ENCODE measurements around the gene TRAF2. TPM values are rescaled to one million over a fixed set of nuclear protein-coding genes. Genes with fewer than 3 reads are reported as not detected.

Gene TRAF2
- total and polyA plus RNA-seq, 2 of the 13 experiments (the other 11 are each of a cell fraction or from before 2014, with no cell fraction given), result 12.4 to 13.6 TPM

DNA sequence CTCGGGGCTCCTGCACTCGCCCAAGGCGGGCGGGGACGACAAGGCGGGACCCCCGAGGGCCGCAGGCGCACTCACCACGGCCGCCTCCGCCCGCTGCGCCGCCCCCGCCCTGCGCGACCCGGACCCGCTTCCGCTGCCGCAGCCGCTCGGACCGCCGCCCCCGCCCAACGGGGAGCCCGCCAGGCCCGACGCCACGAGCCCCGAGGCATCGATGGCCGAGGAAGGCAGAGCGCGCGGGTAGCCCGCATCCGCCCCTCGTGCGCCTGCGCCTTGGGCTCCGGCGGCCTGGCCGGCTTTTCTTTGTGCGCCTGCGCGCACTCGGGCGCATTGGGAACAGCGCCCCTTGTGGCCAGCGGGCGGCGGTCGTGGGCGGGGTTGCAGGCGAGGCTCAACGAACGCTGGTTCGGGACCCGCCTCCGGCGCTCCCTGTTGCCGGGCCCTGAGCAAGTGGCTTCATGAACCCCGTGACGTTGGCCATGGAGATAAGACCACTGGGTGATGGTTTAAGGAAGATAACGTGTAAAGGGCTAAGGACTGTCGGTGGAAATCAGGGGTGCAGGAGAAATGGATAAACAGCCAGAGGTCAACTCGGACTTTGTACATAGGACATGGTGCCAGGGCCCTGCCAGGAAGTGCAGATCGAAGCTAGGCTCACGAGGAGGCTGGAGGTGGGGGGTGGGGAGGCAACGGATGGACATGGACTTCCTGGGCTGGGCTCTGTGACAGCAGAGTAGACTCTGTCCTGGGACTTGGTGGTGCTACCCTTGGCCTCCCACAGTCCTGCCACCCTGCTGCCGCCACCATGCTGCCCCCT lies 58.4 kb downstream of the TRAF2 start, which contains the start of the genes C8G and FBXW5 (continued):
- TF ChIP-seq, protein P1, sequence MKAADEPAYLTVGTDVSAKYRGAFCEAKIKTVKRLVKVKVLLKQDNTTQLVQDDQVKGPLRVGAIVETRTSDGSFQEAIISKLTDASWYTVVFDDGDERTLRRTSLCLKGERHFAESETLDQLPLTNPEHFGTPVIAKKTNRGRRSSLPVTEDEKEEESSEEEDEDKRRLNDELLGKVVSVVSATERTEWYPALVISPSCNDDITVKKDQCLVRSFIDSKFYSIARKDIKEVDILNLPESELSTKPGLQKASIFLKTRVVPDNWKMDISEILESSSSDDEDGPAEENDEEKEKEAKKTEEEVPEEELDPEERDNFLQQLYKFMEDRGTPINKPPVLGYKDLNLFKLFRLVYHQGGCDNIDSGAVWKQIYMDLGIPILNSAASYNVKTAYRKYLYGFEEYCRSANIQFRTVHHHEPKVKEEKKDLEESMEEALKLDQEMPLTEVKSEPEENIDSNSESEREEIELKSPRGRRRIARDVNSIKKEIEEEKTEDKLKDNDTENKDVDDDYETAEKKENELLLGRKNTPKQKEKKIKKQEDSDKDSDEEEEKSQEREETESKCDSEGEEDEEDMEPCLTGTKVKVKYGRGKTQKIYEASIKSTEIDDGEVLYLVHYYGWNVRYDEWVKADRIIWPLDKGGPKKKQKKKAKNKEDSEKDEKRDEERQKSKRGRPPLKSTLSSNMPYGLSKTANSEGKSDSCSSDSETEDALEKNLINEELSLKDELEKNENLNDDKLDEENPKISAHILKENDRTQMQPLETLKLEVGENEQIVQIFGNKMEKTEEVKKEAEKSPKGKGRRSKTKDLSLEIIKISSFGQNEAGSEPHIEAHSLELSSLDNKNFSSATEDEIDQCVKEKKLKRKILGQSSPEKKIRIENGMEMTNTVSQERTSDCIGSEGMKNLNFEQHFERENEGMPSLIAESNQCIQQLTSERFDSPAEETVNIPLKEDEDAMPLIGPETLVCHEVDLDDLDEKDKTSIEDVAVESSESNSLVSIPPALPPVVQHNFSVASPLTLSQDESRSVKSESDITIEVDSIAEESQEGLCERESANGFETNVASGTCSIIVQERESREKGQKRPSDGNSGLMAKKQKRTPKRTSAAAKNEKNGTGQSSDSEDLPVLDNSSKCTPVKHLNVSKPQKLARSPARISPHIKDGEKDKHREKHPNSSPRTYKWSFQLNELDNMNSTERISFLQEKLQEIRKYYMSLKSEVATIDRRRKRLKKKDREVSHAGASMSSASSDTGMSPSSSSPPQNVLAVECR (CRISPR knock-in tag; IDR thresholded peaks at IDR 0.05; ENCODE audit: borderline replicate concordance), result no peak; the same call in none of the 2 replicates
- TF ChIP-seq MAFF (IDR thresholded peaks at IDR 0.05; ENCODE audit: low read depth, low read length) (no peak), TCF7L2 (IDR thresholded peaks at IDR 0.05; ENCODE audit: low read depth, low read length) (no peak), ZNF256 (CRISPR knock-in tag; conservative IDR thresholded peaks at IDR 0.05) (no peak), ZMYM3 (CRISPR knock-in tag; IDR thresholded peaks at IDR 0.05) (peak; percentile 43; the same call in 1 of the 2 replicates), NAIF1 (CRISPR knock-in tag; IDR thresholded peaks at IDR 0.05; ENCODE audit: borderline replicate concordance) (no peak), STAG1 (CRISPR knock-in tag; IDR thresholded peaks at IDR 0.05) (no peak; the same call in 1 of the 2 replicates), FLYWCH1 (CRISPR knock-in tag; IDR thresholded peaks at IDR 0.05) (no peak), NBN (conservative IDR thresholded peaks at IDR 0.05) (no peak), HMG20A (CRISPR knock-in tag; IDR thresholded peaks at IDR 0.05; ENCODE audit: borderline replicate concordance) (no peak), MXD4 (CRISPR knock-in tag; IDR thresholded peaks at IDR 0.05) (0 out of 2 replicates have a peak, but pooled peaks have one; percentile 47), PCBP1 (IDR thresholded peaks at IDR 0.05; ENCODE audit: borderline replicate concordance, low read depth, low read length) (no peak), ZFYVE20 (CRISPR knock-in tag; IDR thresholded peaks at IDR 0.05; ENCODE audit: borderline replicate concordance, low read depth) (no peak), POGZ (CRISPR knock-in tag; IDR thresholded peaks at IDR 0.05) (peak; percentile 65), ZFX (CRISPR knock-in tag; IDR thresholded peaks at IDR 0.05; ENCODE audit: low read depth) (peak; percentile 43; the same call in 1 of the 2 replicates), SP5 (CRISPR knock-in tag; IDR thresholded peaks at IDR 0.05; ENCODE audit: borderline replicate concordance, low read depth) (peak; percentile 83; the same call in 1 of the 2 replicates)
- TF ChIP-seq, protein P2, sequence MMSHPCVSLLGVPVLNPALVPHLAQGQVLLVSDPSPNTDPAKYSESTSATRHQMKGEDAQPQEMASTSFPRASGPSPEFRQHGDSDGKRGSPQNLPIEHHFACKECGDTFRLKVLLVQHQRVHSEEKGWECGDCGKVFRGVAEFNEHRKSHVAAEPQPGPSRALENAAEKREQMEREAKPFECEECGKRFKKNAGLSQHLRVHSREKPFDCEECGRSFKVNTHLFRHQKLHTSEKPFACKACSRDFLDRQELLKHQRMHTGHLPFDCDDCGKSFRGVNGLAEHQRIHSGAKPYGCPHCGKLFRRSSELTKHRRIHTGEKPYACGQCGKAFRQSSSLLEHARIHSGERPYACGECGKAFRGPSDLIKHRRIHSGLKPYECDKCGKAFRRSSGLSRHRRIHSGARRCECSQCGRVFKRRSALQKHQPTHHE (CRISPR knock-in tag; IDR thresholded peaks at IDR 0.05; ENCODE audit: borderline replicate concordance), result no peak
- TF ChIP-seq, protein P3, sequence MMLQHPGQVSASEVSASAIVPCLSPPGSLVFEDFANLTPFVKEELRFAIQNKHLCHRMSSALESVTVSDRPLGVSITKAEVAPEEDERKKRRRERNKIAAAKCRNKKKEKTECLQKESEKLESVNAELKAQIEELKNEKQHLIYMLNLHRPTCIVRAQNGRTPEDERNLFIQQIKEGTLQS (CRISPR knock-in tag; IDR thresholded peaks at IDR 0.05), result no peak
- TF ChIP-seq, protein P4, sequence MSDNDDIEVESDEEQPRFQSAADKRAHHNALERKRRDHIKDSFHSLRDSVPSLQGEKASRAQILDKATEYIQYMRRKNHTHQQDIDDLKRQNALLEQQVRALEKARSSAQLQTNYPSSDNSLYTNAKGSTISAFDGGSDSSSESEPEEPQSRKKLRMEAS (IDR thresholded peaks at IDR 0.05), result no peak
- TF ChIP-seq, protein P5, sequence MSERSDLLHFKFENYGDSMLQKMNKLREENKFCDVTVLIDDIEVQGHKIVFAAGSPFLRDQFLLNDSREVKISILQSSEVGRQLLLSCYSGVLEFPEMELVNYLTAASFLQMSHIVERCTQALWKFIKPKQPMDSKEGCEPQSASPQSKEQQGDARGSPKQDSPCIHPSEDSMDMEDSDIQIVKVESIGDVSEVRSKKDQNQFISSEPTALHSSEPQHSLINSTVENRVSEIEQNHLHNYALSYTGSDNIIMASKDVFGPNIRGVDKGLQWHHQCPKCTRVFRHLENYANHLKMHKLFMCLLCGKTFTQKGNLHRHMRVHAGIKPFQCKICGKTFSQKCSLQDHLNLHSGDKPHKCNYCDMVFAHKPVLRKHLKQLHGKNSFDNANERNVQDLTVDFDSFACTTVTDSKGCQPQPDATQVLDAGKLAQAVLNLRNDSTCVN (CRISPR knock-in tag; IDR thresholded peaks at IDR 0.05; ENCODE audit: borderline replicate concordance), result no peak
- TF ChIP-seq, protein P6, sequence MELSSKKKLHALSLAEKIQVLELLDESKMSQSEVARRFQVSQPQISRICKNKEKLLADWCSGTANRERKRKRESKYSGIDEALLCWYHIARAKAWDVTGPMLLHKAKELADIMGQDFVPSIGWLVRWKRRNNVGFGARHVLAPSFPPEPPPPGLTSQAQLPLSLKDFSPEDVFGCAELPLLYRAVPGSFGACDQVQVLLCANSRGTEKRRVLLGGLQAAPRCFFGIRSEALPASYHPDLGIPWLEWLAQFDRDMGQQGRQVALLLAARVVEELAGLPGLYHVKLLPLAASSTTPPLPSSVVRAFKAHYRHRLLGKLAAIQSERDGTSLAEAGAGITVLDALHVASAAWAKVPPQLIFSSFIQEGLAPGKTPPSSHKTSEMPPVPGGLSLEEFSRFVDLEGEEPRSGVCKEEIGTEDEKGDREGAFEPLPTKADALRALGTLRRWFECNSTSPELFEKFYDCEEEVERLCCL (CRISPR knock-in tag; IDR thresholded peaks at IDR 0.05; ENCODE audit: borderline replicate concordance), result no peak
